IPS-15b (cell line): Measurements from ENCODE around the gene HP.

Experiments used
- H3K27me3 ChIP-seq: one replicate; pipeline ENCODE4 v1.6.1; 2013; ENCODE audit warnings: low read length; ENCODE audit not compliant: control insufficient read depth, insufficient read depth
- H3K36me3 ChIP-seq: one replicate; pipeline ENCODE4 v1.6.1; 2013; ENCODE audit warnings: low read length; ENCODE audit not compliant: control insufficient read depth, insufficient read depth
- H3K4me1 ChIP-seq: one replicate; pipeline ENCODE4 v1.6.1; 2013; ENCODE audit warnings: mild to moderate bottlenecking, low read length; ENCODE audit not compliant: control insufficient read depth, insufficient read depth
- H3K4me3 ChIP-seq: one replicate; pipeline ENCODE4 v1.5.1; 2013; ENCODE audit warnings: low read depth, low read length
- H3K9ac ChIP-seq: one replicate; pipeline ENCODE4 v1.6.1; 2013; ENCODE audit warnings: low read depth, mild to moderate bottlenecking, low read length
- H3K9me3 ChIP-seq: one replicate; pipeline ENCODE4 v1.6.1; 2013; ENCODE audit warnings: mild to moderate bottlenecking, low read length; ENCODE audit not compliant: control insufficient read depth, insufficient read depth

HP gene

DNA sequence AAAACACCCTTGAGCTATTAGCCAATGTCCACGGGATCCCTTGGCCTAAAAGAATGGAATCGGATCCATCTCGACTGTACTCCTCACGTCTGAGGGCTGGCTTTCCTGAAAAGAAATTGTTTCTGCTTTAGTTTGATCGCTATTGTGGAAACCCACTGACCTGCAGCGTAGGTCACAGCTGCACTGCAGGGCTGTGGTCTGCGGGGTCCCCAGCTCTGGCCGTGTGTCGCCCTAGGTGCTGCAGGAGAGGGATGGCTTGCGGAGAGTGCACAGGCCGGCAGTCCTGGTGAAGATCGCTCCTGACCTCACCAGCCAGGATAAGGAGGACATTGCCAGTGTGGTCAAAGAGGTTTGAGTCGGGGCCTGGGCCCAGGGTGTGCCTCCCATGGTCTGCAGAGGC lies 32.2 kb upstream of the HP start:
- Histone ChIP-seq H3K36me3 (peaks cover 27% of the 10 kb centered on the region), H3K9me3 (no peaks in the 10 kb centered on the region), H3K27me3 (no peaks in the 10 kb centered on the region)

GRCh38 chr16:72023962-72024361 lies 30.3 kb upstream of the HP start:
- no peak overlapping the region for H3K4me3 ChIP-seq
- no peaks in the 10 kb centered on the region for H3K9me3 ChIP-seq
- H3K9ac ChIP-seq, result no peak overlapping the region
- H3K36me3 ChIP-seq, result peaks cover 25% of the 10 kb centered on the region
- H3K4me1 ChIP-seq, result no peaks in the 10 kb centered on the region
- H3K27me3 ChIP-seq, result no peaks in the 10 kb centered on the region

More for the DNA sequence above, 32.2 kb upstream of the HP start:
- Histone ChIP-seq H3K4me1 (no peaks in the 10 kb centered on the region), H3K9ac (no peak overlapping the region), H3K4me3 (no peak overlapping the region)

GRCh38 chr16:72024862-72025382 lies 29.4 kb upstream of the HP start:
- Histone ChIP-seq H3K27me3 (no peaks in the 10 kb centered on the region), H3K36me3 (peaks cover 25% of the 10 kb centered on the region), H3K9ac (no peak overlapping the region), H3K9me3 (no peaks in the 10 kb centered on the region), H3K4me3 (no peak overlapping the region), H3K4me1 (no peaks in the 10 kb centered on the region)

DNA sequence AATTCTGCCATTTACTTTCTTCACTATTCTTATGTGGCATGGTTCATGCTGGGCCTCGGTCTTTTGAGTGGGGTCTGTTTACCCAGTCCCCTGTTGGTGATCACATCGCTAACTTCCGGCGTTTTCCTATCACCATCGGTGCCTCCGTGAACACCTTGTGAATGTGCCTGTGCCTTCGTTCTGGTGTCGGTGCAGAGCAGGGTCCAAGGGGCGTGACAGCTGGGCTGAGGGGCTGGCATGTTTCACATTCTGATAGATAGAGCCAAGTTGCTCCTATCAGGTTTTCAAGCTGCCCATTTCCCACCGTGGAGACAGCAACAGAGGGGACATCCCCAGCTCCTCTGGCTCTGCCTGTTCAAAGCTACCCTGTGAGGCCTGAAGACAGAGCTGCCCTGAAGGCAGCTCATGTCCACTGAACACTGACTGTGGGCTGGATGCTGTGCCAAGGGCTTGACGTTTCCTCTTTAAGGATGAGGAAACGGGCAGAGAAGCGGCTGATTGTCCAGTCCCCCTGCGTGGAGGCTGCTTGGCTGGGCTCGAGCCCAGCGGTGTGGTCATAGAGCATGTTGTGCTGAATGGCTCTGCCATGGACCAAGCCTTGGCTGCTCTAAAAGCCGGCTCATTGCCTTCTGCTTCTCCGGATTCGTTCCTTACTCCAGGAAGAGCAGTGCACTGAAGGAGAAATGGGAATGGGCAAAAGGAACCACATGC lies 28.7 kb upstream of the HP start:
- Histone ChIP-seq H3K27me3 (no peaks in the 10 kb centered on the region), H3K4me1 (no peaks in the 10 kb centered on the region), H3K9ac (no peak overlapping the region), H3K9me3 (no peaks in the 10 kb centered on the region), H3K4me3 (no peak overlapping the region), H3K36me3 (peaks cover 25% of the 10 kb centered on the region)

GRCh38 chr16:72027669-72028378 lies 26.5 kb upstream of the HP start:
- H3K4me1 ChIP-seq, result peaks cover 9% of the 10 kb centered on the region
- no peak overlapping the region for H3K4me3 ChIP-seq
- no peaks in the 10 kb centered on the region for H3K9me3 ChIP-seq
- peaks cover 16% of the 10 kb centered on the region for H3K36me3 ChIP-seq
- no peak overlapping the region for H3K9ac ChIP-seq
- no peaks in the 10 kb centered on the region for H3K27me3 ChIP-seq

DNA sequence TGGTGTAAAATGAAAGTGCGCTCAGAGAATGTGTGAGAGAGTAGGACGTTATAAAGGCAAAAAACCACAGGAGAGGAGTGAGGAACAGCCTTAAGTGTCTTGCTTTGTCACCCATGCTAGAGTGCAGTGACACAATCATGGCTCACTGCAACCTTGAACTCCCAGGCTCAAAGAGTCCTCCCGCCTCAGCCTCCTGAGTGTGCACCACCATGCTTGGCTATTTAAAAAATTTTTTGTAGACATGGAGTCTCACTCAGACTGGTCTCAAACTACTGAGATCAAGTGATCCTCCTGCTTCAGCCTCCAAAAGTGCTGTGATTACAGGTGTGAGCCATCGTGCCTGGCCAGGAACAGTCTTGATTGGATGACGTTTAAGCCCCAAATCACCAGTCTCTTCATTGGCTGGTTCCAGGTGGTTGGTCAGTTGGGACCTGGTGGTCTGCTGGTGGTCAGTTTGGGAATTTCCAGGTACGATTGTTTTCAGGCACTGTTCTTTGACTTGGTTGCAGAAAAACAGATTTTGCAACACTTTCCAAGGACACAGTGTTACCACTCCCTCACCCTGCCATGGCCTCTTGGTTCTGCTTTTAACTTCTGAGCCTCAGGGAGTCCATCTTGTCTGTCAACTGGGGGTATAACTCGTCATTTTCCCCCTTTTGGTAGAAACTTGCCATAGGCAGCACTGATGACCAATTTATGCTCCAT lies 24.6 kb upstream of the HP start:
- H3K9ac ChIP-seq, result no peak overlapping the region

GRCh38 chr16:72033437-72033836 lies 20.9 kb upstream of the HP start:
- Histone ChIP-seq H3K4me3 (no peak overlapping the region), H3K4me1 (peaks cover 9% of the 10 kb centered on the region), H3K9me3 (no peaks in the 10 kb centered on the region), H3K27me3 (no peaks in the 10 kb centered on the region), H3K36me3 (no peaks in the 10 kb centered on the region), H3K9ac (no peak overlapping the region)

More for the DNA sequence above, 24.6 kb upstream of the HP start:
- H3K9me3 ChIP-seq, result no peaks in the 10 kb centered on the region
- H3K36me3 ChIP-seq, result peaks cover 6% of the 10 kb centered on the region
- peaks cover 9% of the 10 kb centered on the region for H3K4me1 ChIP-seq
- H3K27me3 ChIP-seq, result no peaks in the 10 kb centered on the region
- H3K4me3 ChIP-seq, result no peak overlapping the region

DNA sequence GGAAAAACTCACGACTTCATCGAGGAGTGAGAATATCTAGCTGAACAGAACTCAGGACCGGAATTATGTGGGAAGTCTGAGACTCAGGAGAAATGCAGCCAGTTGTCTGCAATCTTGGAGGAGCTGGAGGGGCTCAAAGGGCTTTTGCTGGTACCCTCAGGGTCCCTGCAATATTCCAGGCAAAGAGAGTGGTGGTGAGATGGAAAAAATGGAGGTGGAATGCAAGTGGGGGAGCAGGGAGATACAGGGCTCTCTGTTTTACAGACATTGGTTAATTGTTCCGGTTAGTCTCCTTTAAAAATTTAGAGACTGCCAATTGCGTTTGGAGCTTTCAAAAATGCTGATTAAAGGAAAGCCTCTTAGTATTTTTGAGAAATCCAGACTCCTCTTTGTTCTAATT lies 18.2 kb upstream of the HP start:
- Histone ChIP-seq H3K9ac (no peak overlapping the region), H3K27me3 (no peaks in the 10 kb centered on the region)

DNA sequence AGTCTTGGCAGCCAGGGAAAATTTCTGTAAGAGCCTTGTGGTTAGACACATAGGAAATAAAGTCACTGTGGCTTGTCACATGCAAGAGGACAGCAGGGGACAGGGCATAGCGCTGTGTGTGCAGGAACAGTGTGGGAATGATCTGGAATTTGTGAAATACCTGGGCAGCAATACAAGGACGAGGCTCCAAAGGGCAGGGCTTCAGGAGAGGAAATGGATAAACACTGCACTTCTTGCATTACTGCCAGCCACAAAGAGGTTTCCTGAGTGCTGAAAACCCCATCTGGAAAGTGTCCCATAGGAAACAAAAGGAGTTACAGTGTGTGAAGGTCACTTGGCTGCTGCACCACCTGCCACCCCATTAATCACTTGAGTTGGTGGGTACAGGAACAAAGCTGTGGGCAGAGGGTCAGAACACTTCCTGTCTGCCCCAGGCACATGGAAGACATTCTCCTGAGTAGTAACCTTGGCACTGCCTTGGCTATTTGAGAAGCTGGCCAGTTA lies 12.1 kb upstream of the HP start:
- H3K9me3 ChIP-seq, result no peaks in the 10 kb centered on the region
- H3K27me3 ChIP-seq, result no peaks in the 10 kb centered on the region
- no peak overlapping the region for H3K9ac ChIP-seq
- H3K36me3 ChIP-seq, result no peaks in the 10 kb centered on the region
- no peak overlapping the region for H3K4me3 ChIP-seq
- H3K4me1 ChIP-seq, result no peaks in the 10 kb centered on the region

More for the DNA sequence above, 18.2 kb upstream of the HP start:
- H3K4me1 ChIP-seq, result peaks cover 9% of the 10 kb centered on the region
- H3K36me3 ChIP-seq, result no peaks in the 10 kb centered on the region
- no peak overlapping the region for H3K4me3 ChIP-seq
- H3K9me3 ChIP-seq, result no peaks in the 10 kb centered on the region

- no peak overlapping the region for H3K4me3 ChIP-seq
- H3K27me3 ChIP-seq, result no peaks in the 10 kb centered on the region
- no peaks in the 10 kb centered on the region for H3K36me3 ChIP-seq
- H3K4me1 ChIP-seq, result no peaks in the 10 kb centered on the region
- H3K9me3 ChIP-seq, result no peaks in the 10 kb centered on the region
- H3K9ac ChIP-seq, result no peak overlapping the region
These were observed 11.2 kb upstream of the HP start for GRCh38 chr16:72043058-72043457.

- H3K4me1 ChIP-seq, result no peaks in the 10 kb centered on the region
These were observed 10.8 kb upstream of the HP start for GRCh38 chr16:72043539-72043938.

More at GRCh38 chr16:72043539-72043938, 10.8 kb upstream of the HP start:
- Histone ChIP-seq H3K9ac (no peak overlapping the region), H3K4me3 (no peak overlapping the region), H3K9me3 (no peaks in the 10 kb centered on the region), H3K36me3 (no peaks in the 10 kb centered on the region), H3K27me3 (no peaks in the 10 kb centered on the region)
